ENCODE measurements around the gene DSG1.

DSG1 gene

DNA sequence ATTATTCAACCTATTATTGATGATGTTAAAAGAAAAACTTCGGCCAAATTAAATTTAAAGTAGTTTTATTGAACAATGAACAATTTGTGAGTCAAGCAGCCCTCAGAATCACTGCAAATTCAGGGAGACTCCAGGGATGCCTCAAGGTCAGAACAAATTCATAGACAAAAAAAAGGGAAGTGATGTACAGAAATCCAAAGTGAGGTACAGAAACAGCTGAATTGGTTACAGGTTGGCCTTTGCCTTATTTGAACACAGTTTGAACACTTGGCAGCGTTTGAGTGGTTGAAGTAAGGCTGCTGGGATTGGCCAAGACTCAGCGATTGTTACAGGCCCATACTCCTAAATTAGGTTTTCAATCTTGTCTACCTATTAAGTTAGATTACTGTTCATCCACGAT lies 47.4 kb upstream of the DSG1 start:
- Histone ChIP-seq H3K9me3 (replicated peaks; ENCODE audit: insufficient read depth, low read length) (no peaks in the 10 kb centered on the region), H3K36me3 (replicated peaks; ENCODE audit: insufficient read depth, low read length) (no peaks in the 10 kb centered on the region), H3K27me3 (replicated peaks; ENCODE audit: insufficient read depth, low read length) (no peaks in the 10 kb centered on the region), H3K27ac (ENCODE audit: low read length) (no peak overlapping the region), H2AFZ (ENCODE audit: low read length) (no peak overlapping the region), H3K9ac (ENCODE audit: low read length) (no peak overlapping the region), H3F3A (ENCODE audit: insufficient read depth, low read length) (no peaks in the 10 kb centered on the region), H3K4me1 (ENCODE audit: low read length) (no peaks in the 10 kb centered on the region), H3K9me2 (replicated peaks; ENCODE audit: insufficient read depth, low read length) (no peaks in the 10 kb centered on the region), H3K4me3 (ENCODE audit: low read length) (no peak overlapping the region), H3K4me2 (ENCODE audit: low read depth, low read length) (no peak overlapping the region), H3K79me2 (ENCODE audit: low read length) (no peaks in the 10 kb centered on the region), H4K20me1 (ENCODE audit: insufficient read depth, low read length) (no peaks in the 10 kb centered on the region)
- no peak for DNase-seq
- TF ChIP-seq, protein P1, sequence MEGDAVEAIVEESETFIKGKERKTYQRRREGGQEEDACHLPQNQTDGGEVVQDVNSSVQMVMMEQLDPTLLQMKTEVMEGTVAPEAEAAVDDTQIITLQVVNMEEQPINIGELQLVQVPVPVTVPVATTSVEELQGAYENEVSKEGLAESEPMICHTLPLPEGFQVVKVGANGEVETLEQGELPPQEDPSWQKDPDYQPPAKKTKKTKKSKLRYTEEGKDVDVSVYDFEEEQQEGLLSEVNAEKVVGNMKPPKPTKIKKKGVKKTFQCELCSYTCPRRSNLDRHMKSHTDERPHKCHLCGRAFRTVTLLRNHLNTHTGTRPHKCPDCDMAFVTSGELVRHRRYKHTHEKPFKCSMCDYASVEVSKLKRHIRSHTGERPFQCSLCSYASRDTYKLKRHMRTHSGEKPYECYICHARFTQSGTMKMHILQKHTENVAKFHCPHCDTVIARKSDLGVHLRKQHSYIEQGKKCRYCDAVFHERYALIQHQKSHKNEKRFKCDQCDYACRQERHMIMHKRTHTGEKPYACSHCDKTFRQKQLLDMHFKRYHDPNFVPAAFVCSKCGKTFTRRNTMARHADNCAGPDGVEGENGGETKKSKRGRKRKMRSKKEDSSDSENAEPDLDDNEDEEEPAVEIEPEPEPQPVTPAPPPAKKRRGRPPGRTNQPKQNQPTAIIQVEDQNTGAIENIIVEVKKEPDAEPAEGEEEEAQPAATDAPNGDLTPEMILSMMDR (IDR thresholded peaks at IDR 0.05; ENCODE audit: low read length), result no peak
- TF ChIP-seq EZH2phosphoT487 (IDR thresholded peaks at IDR 0.05; ENCODE audit: low read length) (no peak), EZH2 (optimal IDR thresholded peaks at IDR 0.05; ENCODE audit: low read depth, low read length) (no peak)

DNA sequence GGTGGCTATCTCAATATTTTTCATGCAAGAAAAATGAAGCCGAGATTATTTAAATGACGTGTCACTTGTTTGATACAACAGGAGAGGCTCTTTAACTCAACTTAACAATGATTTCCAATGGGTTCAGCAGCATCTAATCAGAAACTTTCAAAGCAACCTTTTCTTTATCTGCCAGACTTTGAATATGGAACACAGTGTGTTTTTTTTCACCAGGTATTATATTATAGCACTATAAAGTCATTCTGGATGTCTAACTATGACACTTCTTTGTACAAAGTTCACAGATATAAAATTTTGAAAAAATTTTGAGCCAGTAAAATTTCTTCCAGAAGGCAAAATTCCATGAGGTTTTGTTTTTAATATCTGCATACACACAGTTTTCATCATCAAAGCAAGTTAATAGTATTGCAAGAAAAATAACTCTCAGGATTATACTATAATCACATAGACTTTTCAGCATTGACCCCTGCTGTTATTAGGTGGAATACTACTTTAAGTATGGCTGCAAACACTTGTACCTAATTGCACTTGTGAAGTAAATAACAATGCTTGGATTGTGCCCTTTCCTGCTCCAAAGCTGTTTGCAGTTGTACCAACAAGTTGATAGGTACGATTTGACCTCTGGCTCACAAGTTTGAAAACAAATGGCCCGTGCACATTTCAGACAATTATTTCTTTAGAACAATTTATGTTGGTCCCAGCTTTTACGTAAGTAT lies 44.0 kb upstream of the DSG1 start:
- no peaks in the 10 kb centered on the region for H3K79me2 ChIP-seq (ENCODE audit: low read length)
- no peaks in the 10 kb centered on the region for H4K20me1 ChIP-seq (ENCODE audit: insufficient read depth, low read length)
- H3K27me3 ChIP-seq (replicated peaks; ENCODE audit: insufficient read depth, low read length), result no peaks in the 10 kb centered on the region
- H3K9me2 ChIP-seq (replicated peaks; ENCODE audit: insufficient read depth, low read length), result no peaks in the 10 kb centered on the region
- no peak overlapping the region for H3K9ac ChIP-seq (ENCODE audit: low read length)
- no peak overlapping the region for H3K4me2 ChIP-seq (ENCODE audit: low read depth, low read length)
- no peaks in the 10 kb centered on the region for H3F3A ChIP-seq (ENCODE audit: insufficient read depth, low read length)
- H3K27ac ChIP-seq (ENCODE audit: low read length), result no peak overlapping the region
- TF ChIP-seq EZH2phosphoT487 (IDR thresholded peaks at IDR 0.05; ENCODE audit: low read length), result no peak
- TF ChIP-seq, protein P1 (IDR thresholded peaks at IDR 0.05; ENCODE audit: low read length), result no peak
- TF ChIP-seq EZH2 (optimal IDR thresholded peaks at IDR 0.05; ENCODE audit: low read depth, low read length), result no peak
- no peaks in the 10 kb centered on the region for H3K4me1 ChIP-seq (ENCODE audit: low read length)
- H2AFZ ChIP-seq (ENCODE audit: low read length), result no peak overlapping the region
- no peaks in the 10 kb centered on the region for H3K36me3 ChIP-seq (replicated peaks; ENCODE audit: insufficient read depth, low read length)
- DNase-seq, result no peak
- H3K9me3 ChIP-seq (replicated peaks; ENCODE audit: insufficient read depth, low read length), result no peaks in the 10 kb centered on the region
- no peak overlapping the region for H3K4me3 ChIP-seq (ENCODE audit: low read length)

DNA sequence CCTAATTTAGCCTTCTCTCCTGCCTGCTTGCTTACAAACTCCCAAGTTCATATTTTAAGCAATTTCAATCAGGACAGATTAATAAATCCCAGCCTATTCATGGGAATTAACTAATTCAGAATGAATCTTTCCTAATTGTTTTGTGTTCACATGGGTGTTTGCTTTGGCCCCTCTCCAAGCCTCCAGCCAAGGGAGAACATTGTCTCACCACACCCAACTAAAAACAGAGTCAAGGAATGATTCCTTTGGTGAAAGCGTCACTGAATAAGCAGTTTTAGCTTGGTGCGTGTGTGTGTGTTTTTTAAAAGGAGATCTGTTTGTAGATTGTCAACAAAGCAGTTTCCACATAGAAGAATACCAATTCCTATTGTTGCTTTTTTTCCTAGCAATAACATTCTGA lies 43.0 kb upstream of the DSG1 start:
- no peak overlapping the region for H3K9ac ChIP-seq (ENCODE audit: low read length)

More for the DNA sequence above, 43.0 kb upstream of the DSG1 start:
- Histone ChIP-seq H3K27me3 (replicated peaks; ENCODE audit: insufficient read depth, low read length) (no peaks in the 10 kb centered on the region), H4K20me1 (ENCODE audit: insufficient read depth, low read length) (no peaks in the 10 kb centered on the region), H3K4me1 (ENCODE audit: low read length) (no peaks in the 10 kb centered on the region), H3K9me2 (replicated peaks; ENCODE audit: insufficient read depth, low read length) (no peaks in the 10 kb centered on the region), H3K36me3 (replicated peaks; ENCODE audit: insufficient read depth, low read length) (no peaks in the 10 kb centered on the region), H3K9me3 (replicated peaks; ENCODE audit: insufficient read depth, low read length) (no peaks in the 10 kb centered on the region), H3K79me2 (ENCODE audit: low read length) (no peaks in the 10 kb centered on the region), H3K4me2 (ENCODE audit: low read depth, low read length) (no peak overlapping the region), H3K4me3 (ENCODE audit: low read length) (no peak overlapping the region), H3K27ac (ENCODE audit: low read length) (no peak overlapping the region), H2AFZ (ENCODE audit: low read length) (no peak overlapping the region), H3F3A (ENCODE audit: insufficient read depth, low read length) (no peaks in the 10 kb centered on the region)
- TF ChIP-seq, protein P1 (IDR thresholded peaks at IDR 0.05; ENCODE audit: low read length), result no peak
- TF ChIP-seq EZH2 (optimal IDR thresholded peaks at IDR 0.05; ENCODE audit: low read depth, low read length) (no peak), EZH2phosphoT487 (IDR thresholded peaks at IDR 0.05; ENCODE audit: low read length) (no peak)
- no peak for DNase-seq
